Osteoblast (primary cell): ENCODE data around the gene NOSIP. TPM values are rescaled to one million over a fixed set of nuclear protein-coding genes. Genes with fewer than 3 reads are reported as not detected.
A peak's percentile ranks its signal among the peaks of the same experiment; 100 is the strongest.

Experiments used
- DNase-seq: peaks from one replicate; pipeline ENCODE4 v3.0.0; 2011; ENCODE audit warnings: low spot score, mixed read lengths; ENCODE audit not compliant: insufficient read length; ENCODE audit errors: missing footprints
- H2AFZ ChIP-seq: 2 replicates; pipeline ENCODE4 v1.6.0; 2011; ENCODE audit warnings: mild to moderate bottlenecking, low read length
- H3K27ac ChIP-seq: 2 replicates; pipeline ENCODE4 v1.5.1; 2011; ENCODE audit warnings: mild to moderate bottlenecking, low read depth, low read length, moderate library complexity
- H3K27me3 ChIP-seq: 2 replicates; pipeline ENCODE4 v1.6.0; 2012; ENCODE audit warnings: mild to moderate bottlenecking, control low read depth, inconsistent platforms, low read length, moderate library complexity; ENCODE audit not compliant: insufficient read depth
- H3K36me3 ChIP-seq: 2 replicates; pipeline ENCODE4 v1.5.1; 2011; ENCODE audit warnings: mild to moderate bottlenecking, low read length, control low read depth, moderate library complexity; ENCODE audit not compliant: insufficient read depth
- H3K4me1 ChIP-seq: 2 replicates; pipeline ENCODE4 v1.5.1; 2011; ENCODE audit warnings: mild to moderate bottlenecking, low read length, control low read depth, moderate library complexity; ENCODE audit not compliant: insufficient read depth
- H3K4me2 ChIP-seq: 2 replicates; pipeline ENCODE4 v1.6.0; 2011; ENCODE audit warnings: mild to moderate bottlenecking, low read length; ENCODE audit not compliant: insufficient read depth
- H3K4me3 ChIP-seq: fragments of 200-600 bp; sonication (generic); 3 replicates; pipeline ENCODE4 v1.5.1; 2012; ENCODE audit warnings: mild to moderate bottlenecking, low read length, inconsistent platforms; ENCODE audit not compliant: insufficient read depth
- H3K79me2 ChIP-seq: 2 replicates; pipeline ENCODE4 v1.6.0; 2012; ENCODE audit warnings: mild to moderate bottlenecking, low read length, control low read depth, inconsistent platforms; ENCODE audit not compliant: insufficient read depth
- H3K9me3 ChIP-seq: 2 replicates; pipeline ENCODE4 v1.5.1; 2011; ENCODE audit warnings: low read depth, low read length, control low read depth
- H4K20me1 ChIP-seq: 2 replicates; pipeline ENCODE4 v1.6.0; 2012; ENCODE audit warnings: mild to moderate bottlenecking, low read length, control low read depth; ENCODE audit not compliant: insufficient read depth
- total RNA-seq: library from RNA; depleted of rRNA; stranded (reverse); fragments of >200 nt; gene quantifications from 2 replicates; pipeline ENCODE4 v1.2.3, GENCODE V29; 2012
- TF ChIP-seq, protein P1 (sequence below): IDR thresholded peaks from 2 replicates; pipeline ENCODE4 v1.5.1; 2011; ENCODE audit warnings: mild to moderate bottlenecking, low read depth, low read length, moderate library complexity; ENCODE audit errors: extremely low read depth

The NOSIP gene
- total RNA-seq, 1 donor = 68.0 TPM

DNA sequence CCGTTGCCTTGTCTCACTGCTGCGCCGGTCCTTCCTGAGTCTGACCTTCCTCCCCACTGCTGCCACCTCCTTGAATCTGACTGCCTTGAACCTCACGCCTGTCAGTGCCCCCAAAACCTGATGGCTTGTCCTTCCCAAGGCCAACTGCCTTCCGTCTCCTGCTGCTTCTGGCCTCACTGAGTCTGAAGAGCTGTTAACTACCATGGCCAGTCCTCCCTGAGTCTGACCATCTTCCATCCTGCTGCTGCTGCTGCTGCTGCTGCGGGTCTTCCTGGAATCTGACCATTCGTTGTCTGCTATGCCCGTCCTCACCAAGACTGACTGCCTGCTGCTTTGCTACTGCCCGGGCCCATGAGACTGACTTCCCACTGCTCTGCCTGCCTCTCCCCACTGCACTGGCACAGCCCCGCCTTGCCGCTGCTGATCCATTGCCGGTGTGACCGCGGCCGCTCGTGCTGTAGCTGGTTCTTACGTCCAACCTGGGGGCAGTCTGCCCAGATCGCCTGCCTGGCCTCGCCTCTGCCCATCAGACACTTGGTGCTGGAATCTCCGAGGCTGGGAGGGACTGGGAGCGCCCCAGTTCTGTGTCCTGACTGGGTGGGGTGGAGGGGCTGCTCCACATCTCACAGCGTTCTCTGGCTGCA is 55.4 kb downstream of the NOSIP start:
- TF ChIP-seq, protein P1, sequence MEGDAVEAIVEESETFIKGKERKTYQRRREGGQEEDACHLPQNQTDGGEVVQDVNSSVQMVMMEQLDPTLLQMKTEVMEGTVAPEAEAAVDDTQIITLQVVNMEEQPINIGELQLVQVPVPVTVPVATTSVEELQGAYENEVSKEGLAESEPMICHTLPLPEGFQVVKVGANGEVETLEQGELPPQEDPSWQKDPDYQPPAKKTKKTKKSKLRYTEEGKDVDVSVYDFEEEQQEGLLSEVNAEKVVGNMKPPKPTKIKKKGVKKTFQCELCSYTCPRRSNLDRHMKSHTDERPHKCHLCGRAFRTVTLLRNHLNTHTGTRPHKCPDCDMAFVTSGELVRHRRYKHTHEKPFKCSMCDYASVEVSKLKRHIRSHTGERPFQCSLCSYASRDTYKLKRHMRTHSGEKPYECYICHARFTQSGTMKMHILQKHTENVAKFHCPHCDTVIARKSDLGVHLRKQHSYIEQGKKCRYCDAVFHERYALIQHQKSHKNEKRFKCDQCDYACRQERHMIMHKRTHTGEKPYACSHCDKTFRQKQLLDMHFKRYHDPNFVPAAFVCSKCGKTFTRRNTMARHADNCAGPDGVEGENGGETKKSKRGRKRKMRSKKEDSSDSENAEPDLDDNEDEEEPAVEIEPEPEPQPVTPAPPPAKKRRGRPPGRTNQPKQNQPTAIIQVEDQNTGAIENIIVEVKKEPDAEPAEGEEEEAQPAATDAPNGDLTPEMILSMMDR = no peak
- Histone ChIP-seq H2AFZ (no peak overlapping the region), H3K27ac (no peak overlapping the region), H3K4me2 (no peak overlapping the region), H3K79me2 (peaks cover 19% of the 10 kb centered on the region), H3K9me3 (no peaks in the 10 kb centered on the region), H3K4me1 (peaks cover 5% of the 10 kb centered on the region), H4K20me1 (no peaks in the 10 kb centered on the region), H3K4me3 (no peak overlapping the region), H3K36me3 (peaks cover 10% of the 10 kb centered on the region), H3K27me3 (no peaks in the 10 kb centered on the region)
- DNase-seq = peak; percentile 13

DNA sequence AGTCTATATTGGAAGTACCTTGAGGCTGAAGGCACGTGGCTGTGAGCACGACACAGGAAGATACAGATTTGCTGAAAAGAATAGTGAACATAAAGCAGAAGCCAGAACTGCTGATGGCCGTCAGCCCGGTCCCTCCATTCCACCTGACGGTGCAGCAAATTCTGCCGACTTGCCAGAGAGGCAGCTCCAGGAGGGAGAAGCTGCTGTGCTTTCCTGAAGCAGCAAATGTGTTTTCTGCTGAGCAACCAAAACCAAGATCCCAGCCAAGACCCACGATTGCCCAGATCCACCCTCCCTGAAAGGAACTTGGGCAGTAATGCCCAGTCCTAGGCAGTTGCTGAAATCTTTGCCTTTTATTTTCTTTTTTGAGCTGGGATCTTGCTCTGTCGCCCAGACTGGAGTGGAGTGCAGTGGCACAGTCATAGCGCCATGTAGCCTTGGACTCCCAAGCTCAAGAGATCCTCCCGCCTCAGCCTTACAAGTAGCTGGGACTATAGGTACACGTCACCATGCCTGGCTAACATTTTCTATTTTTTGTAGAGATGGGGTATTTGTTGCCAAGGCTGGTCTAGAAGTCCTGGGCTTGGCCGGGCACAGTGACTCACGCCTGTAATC is 59.5 kb downstream of the NOSIP start:
- TF ChIP-seq, protein P1 = no peak
- H4K20me1 ChIP-seq = no peaks in the 10 kb centered on the region

DNA sequence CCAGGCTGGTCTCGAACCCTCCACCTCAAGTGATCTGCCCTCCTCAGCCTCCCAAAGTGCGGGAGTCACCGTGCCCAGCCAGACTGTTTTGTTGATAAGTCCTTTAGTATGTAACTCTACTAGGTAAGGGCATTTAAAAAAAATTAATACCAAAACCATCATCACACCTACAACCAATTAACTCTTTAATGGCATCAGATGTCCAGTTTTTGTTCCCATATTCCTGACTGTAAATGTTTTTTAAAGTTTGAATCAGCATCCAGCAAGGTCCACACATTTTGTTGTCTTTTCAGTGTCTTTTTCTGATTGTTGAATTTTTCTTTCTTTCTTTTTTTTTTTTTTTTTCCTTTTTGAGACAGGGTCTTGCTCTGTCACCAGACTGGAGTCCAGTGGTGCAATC is 62.3 kb downstream of the NOSIP start:
- H3K9me3 ChIP-seq = no peaks in the 10 kb centered on the region
- TF ChIP-seq, protein P1 = no peak

More for the DNA sequence above, 59.5 kb downstream of the NOSIP start:
- Histone ChIP-seq H3K36me3 (no peaks in the 10 kb centered on the region), H3K4me2 (no peak overlapping the region), H3K4me1 (no peaks in the 10 kb centered on the region), H3K4me3 (no peak overlapping the region), H3K27ac (no peak overlapping the region), H3K27me3 (no peaks in the 10 kb centered on the region), H3K9me3 (no peaks in the 10 kb centered on the region), H3K79me2 (no peaks in the 10 kb centered on the region), H2AFZ (no peak overlapping the region)
- DNase-seq = peak; percentile 29

DNA sequence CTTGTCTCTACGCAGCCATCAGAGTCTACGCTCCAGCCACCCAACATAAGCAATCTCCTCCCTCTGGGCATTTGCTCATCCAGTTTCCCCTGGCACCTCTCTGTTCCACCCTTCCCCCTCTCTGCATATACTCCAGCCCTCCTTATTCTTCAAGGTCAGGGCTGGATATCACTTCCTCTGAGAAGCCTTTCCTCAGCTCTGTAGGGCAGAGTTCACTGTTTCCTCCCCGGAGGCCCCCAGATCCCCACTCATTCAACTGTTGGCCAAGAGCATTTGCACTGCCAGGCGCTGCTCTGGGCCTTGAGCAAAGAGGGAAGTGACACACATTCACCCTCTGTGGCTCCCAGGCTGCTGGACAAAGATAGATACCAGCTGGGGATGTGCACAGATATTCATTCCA is 64.6 kb downstream of the NOSIP start:
- H3K9me3 ChIP-seq = no peaks in the 10 kb centered on the region
- H3K4me3 ChIP-seq = no peak overlapping the region
- no peaks in the 10 kb centered on the region for H3K36me3 ChIP-seq
- H3K79me2 ChIP-seq = no peaks in the 10 kb centered on the region
- H3K27ac ChIP-seq = no peak overlapping the region
- no peak overlapping the region for H2AFZ ChIP-seq
- no peaks in the 10 kb centered on the region for H3K27me3 ChIP-seq
- no peaks in the 10 kb centered on the region for H4K20me1 ChIP-seq
- DNase-seq = peak; percentile 66
- peaks cover 9% of the 10 kb centered on the region for H3K4me1 ChIP-seq
- TF ChIP-seq, protein P1 = no peak
- no peak overlapping the region for H3K4me2 ChIP-seq

More for the DNA sequence above, 62.3 kb downstream of the NOSIP start:
- H3K27me3 ChIP-seq = no peaks in the 10 kb centered on the region
- no peak overlapping the region for H2AFZ ChIP-seq
- no peak overlapping the region for H3K27ac ChIP-seq
- no peak overlapping the region for H3K4me3 ChIP-seq
- H3K79me2 ChIP-seq = no peaks in the 10 kb centered on the region
- no peaks in the 10 kb centered on the region for H3K36me3 ChIP-seq
- DNase-seq = peak; percentile 69
- H3K4me2 ChIP-seq = no peak overlapping the region
- H3K4me1 ChIP-seq = no peaks in the 10 kb centered on the region
- H4K20me1 ChIP-seq = no peaks in the 10 kb centered on the region
